ENCODE results near the gene LRP1.

The LRP1 gene

DNA sequence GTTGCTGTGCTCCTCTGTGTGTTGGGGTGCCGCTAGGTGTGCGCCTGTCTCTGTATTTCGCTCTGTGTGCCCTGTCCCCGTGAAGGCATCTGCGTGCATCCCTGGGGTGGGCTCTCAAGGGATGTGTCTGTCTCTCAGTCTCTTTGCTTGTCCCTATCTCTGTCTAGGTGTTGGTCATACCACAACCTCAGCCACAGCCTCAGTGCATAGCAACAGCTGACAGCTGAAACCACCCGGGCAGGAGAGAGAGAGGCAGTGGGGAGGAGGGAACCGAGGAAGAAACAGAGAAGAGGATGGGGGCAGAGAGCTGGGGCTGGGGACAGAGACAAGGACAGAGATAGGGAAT is 87.4 kb downstream of the LRP1 start:
- DNase-seq = peak; percentile 59

DNA sequence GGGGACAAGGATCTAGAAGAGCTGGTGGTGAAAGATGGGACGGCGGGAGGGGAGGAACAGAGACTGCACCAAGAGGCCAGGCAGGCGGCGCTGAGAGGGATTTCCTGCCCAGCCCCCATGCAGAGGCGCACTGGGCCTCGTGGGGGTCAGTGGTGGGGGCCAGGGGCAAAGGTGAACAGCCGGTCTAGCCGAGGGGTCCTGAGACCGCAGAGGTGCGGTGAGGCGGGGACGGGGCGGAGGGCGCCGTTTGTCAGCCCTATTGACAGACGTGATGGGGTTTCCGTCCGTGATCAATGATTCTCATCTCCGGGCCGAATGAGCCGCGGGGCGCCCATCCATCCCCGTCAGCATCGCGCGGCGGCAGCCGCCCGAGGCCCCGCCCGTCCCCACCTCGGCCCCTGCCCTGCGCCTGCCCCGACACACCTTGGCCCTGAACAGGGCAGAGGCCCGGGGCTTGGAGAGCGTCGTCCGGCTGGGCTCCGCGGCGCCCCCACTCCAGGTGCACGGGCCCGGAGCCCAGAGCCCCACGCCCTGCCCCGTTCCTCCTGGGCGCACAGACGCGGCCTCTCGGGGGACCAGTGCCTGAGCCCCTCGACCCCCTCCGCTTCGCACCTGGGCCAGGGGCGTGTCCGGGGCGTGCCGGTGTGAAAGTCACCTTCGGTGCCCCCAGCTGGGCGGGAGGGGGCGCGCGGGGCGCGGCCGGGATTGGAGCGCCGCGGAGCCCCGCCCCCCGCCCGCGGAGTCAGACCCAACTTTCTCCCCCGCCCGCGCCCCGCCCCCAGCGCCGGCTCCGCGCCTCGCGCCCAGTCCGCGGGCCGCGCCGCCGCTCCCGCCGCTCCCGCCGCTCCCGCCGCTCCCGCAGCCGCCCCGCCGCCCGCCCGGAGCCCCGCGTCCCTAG is 88.0 kb downstream of the LRP1 start, which contains the start of gene NXPH4:
TSS of gene NXPH4 (plus strand) at position 781 of the 898 bp plus-strand sequence. CDS start 176 bp downstream, outside the sequence.
- DNase-seq = peak; percentile 63

DNA sequence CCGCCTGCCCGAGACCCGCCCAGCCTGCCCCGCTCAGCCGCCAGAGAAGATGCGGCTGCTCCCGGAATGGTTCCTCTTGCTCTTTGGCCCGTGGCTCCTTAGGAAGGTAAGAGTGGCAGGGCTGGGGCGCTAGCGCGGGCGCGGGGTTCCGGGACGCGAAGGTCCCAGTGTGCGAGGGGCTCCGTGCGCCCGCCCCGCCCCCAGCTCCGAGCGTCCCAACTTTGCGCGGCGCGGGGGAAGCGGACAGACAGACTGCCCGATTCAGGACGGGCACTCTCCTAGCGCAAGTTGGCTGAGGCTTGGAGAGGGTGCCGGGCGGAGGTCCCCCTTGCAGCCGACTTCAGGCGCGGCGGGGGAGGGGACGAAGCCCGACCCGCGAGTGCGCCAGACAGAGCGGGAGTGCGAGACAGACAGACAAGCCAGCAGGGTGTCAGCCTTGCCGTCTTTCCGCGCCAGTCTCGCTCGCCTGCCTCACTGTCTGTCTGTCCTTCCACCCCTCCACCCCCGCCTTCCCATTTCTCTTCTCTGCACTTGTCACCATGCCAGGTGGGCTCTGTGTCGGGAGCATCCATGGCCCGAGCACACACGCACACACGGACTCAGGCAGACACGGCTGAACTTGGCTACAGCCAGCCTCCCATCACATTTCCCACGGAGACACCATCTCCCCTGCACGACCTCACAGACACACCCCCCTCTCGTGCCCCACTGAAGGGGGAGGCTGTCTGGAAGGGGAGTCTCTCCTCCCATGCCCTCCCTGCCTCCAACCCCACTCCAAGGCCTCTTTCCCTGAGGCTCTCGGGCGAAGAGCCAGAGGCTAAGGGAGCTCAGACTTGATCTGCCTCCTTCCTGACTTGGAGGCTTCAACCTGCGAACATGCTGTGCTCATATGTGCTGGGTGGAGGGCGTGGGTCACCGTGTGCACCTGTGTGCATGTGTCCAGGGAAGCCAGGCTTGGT is 88.9 kb downstream of the LRP1 start:
- DNase-seq = no peak

DNA sequence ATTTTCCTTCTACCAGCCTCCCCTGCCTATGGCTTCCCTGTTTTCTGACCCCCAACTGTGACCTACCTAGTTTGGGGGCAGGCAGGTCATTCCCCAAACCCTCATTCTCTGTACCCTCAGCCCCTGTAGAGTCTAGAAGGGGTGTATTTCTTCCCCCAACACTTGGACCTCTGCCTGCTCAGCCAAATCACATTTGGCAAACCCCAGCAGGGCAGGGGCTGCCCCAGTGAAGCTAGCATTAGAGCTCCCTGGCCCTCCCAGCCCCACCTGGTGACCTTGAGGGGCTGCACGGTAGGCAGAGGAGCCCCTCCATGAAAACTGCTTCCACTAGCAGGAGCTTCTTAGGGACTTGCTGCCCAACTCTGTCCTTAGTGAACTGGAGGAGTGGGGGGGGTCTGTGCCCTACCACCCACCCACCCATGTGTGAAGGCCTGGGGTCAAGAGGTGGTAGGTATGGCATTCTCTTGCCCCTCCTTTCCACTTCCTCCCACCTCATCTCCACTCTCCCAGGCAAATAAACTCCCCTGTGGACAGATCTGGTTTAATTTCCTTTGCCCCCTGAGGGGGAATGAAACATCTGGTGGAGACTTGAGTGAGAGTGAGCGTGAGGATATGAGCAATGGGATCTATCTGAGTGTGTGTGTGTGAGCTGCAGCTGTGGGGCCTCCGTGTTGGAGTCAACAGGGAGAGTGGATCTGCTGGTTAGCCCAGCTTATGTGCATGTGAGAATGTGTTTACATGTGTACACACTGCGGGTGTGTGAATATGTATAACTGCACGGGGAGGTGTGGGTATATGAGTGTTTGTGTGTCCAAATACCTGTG is 90.0 kb downstream of the LRP1 start:
- no peak for DNase-seq

DNA sequence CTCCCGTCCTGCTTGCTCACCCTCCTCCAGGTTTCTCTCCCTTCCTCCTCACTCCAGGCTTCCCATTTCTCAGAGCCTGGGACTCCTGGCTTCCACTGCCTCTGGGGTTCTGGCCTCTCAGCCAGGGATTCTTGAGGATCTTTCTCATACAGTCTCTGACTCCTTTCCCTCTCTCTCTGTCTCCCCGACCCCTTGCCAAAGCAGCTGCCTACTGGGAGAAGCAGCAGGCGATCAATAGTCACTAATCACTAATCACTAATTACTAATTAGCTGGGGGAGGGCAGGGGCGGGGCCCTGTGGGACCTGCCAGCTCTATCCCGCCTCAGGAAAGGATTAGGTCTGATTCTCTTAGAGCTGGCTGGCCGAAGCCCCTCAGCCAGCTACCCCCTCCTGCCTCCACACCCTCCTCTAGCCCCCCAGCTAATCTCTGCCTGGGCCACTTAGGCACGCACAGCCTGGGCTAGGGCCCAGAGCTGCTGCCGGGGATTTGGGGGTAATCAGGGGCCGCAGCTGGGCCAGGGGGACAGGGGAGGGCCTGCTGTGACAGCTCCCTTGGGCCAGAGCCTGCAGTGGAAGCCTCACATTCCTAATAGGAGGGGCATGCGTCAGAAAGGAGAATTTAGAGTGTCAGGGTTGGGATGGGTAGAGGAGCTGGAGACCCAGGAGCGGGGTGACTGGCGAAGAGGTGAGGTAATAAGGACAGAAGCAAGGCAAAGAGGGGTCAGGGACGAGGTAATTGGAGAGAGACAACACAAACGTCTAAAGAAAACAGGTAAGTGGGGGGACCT is 91.1 kb downstream of the LRP1 start:
- no peak for DNase-seq

DNA sequence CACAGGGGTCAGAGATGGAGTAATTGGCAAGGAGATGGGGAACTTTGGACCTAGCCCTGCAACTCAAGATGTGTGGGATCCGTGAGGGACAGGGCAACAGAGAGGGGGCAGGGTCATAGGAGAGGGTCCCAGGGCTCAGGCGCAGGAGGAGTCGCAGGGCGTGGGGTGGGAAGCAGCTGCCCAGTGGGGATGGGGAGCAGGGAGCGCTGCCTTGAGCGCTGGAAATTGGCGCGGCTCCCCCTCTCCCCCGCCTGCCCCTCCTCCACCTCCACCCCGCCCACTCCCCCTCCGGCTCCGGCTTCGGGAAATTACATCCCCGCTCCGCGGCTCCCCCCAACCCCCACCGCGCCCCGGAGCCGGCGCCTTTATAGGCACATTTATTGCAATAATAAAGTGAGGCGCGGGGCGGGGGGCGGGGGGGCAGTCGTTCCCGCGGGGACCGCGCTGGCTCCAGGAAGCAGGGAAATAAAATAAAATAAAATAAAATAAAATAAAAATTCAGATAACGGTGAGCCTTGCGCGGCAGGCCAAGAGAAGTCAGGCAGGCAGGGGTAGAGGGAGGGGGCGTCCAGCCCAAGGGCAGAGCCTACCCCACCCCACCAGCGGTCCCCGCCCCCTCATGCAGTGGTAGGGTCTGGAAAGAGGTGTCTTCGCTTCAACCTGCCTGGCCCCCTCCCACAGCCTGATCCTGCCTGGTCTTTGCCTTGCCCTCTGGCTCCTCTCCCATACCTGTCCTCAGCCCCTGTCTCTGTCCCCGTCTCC is 91.9 kb downstream of the LRP1 start:
- DNase-seq = no peak

DNA sequence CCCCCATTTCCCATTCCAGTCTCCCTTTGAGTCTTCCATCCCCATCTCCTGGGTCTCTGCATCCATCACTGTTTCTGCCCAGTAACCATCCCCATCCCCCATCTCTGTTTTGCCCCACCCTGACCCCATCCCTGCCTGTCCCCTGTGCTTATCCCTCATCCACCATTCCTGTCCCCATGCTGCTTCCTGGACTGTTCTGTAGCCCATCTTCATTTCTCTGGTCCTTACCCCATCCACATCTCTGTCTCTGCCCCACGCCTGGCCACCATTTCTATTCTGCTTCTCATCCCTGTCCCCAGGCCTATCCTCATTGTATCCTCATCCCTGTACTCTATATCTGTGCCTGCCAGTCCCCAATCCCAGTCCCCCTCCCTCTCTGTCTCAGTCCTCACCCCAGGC is 92.5 kb downstream of the LRP1 start:
- no peak for DNase-seq

DNA sequence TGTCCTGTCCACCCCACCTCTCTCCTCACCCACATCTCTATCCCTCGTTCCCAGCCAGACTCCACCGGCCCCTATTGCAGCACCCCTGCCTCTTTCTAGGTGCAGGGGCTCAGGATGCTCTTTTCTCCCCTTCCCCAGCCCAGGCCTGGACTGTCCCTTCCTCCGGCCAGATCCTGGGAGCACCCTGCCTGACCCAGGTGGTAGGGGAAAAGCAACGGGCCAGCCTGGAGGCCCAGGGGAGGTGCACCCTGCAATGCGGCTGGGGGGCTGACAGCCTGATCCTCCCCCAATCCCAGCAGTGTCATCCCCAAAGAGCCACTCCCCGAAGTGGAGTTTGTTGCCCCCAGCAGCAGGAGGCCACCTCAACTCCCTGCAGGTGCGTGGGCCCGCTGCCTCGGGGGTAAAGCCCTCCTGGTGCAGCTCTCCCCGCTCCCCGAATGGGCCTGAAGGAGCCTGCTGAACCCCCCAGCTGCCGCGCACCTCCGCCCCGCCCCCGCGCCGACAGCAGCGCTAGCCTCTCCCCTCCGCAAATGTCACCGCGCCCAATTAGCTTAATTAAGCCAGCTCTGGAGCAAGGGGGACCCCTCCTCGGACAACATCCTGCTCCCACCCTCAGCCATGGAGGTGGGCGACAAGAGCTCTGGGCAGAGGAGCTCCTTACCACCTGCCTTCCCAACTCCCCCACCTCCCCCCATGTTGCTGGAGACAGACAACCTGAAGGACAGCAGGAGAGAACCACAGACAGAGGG is 93.1 kb downstream of the LRP1 start:
- DNase-seq = no peak

DNA sequence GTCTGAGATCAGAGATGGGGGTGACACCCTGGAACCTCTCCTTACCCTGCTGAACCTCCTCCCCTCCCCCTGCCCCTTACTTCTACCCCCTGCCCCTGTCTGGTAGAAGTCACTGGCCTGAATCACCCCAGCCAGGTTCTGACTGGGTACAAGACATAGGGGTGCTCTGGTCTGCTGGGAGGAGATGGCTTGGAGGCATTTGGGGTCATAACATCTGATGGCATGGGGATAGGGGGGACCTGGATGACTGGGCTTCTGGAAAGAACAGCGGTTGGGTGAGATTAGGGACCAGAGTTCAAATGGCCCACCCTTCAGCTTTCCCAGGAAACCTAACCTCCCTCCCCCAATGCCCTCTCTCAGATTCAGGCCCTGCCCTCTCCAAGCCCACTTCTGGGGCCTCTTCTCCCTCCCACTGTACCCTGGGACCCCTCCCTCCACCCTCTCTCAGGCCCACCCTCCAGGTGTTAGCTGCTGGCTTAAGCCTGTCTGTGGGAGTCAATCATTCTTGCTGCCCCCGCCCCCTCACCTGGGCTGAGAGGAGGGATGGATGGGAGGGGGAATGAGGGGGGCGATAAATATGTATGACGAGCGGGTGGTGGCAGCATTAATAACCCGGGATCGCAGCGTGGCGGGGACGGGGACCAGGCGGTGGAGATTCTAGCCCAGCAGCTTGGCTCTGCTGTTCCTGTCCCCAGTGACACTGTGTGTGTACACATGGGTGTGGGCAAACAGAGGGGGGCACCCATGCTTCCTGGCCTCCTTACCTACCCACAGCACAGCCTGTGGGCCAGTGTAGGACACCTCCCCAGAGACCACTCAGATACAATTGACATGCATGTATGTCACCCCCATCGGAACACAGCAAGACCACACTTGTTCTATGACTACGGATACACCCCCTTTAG is 94.3 kb downstream of the LRP1 start:
- DNase-seq = no peak

DNA sequence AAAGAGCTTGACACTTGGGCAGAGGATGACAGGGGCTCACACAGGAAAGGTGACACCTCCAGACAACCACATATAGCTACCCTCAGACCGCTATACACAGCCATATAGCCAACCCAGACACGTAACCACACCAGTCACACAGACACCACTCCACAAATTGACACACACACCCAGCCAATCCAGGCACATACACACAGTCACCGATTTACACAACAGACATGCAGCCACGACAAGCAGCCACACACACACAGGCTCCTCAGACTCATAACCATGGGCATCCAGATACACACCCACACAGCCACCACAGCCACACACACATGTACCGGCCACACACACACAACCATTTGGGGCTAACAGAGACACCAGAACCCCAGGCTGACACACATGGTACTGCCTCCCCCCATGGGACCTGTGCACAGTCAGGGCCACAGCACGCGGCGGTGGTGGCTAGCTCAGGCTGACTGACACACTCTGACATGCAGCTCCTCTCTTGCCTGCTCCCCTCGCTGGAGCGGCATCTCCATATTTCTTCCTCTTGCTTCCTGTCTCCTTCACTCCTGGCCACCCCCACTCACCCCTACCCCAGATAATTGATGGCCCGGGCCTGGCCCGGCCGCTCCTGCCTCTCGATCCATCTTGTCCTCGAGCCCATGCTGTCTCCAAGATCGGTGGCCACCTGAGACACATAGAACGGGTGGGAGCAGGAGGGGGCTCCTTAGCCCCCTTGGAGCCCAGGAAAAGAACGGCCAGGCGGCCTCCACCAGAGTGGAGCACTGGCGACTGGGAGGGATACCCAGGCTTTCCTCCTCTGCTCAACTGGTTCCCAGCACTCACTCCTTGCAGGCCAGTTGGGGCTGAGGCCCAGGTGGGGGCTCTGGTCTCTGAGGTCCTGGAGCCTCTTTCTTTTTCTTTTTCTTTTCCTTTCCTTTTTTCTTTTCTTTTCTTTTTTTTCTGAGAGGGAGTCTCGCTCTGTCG is 95.2 kb downstream of the LRP1 start:
- DNase-seq = peak; percentile 66

DNA sequence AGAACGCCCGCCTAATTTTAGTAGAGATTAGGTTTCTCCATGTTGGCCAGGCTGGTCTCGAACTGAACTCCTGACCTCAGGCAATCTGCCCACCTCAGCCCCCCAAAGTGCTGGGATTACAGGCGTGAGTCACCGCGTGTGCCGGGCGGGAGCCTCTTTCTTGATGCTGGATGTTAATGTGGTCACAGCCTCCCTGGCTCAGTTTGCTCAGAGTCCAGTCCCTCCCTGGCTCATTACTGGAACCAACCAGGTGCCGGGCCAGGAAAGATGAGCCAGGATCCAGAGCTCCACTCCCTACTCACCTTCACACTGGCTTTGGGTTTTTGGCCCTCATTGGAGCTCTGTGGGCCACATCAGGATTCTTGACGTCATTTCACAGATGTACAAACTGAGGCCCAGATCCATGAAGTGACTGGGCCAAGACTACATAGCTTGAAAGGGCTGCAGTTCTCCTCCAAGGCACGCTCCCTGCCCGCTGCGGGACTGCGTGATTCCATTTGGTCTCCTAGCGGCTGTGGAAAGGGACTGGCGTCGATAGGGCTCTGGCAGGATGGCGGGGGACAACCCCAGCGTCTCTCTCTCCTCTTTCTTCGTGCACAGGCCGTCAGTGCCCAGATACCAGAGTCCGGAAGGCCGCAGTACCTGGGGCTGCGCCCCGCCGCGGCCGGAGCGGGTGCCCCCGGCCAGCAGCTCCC is 96.1 kb downstream of the LRP1 start:
- no peak for DNase-seq

DNA sequence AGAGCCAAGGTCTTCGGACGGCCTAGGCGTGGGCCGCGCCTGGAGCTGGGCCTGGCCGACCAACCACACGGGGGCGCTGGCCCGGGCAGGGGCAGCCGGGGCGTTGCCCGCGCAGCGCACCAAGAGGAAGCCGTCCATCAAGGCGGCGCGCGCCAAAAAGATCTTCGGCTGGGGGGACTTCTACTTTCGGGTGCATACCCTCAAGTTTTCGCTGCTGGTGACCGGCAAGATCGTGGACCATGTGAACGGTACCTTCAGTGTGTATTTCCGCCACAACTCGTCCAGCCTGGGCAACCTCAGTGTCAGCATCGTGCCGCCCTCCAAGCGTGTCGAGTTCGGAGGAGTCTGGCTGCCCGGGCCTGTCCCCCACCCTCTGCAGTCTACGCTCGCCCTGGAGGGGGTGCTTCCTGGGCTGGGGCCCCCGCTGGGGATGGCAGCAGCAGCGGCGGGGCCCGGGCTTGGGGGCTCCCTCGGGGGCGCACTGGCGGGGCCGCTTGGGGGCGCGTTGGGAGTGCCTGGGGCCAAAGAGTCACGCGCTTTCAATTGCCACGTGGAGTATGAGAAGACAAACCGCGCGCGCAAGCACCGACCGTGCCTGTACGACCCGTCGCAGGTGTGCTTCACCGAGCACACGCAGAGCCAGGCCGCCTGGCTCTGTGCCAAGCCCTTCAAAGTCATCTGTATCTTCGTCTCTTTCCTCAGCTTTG is 96.8 kb downstream of the LRP1 start:
- peak; percentile 62 for DNase-seq

DNA sequence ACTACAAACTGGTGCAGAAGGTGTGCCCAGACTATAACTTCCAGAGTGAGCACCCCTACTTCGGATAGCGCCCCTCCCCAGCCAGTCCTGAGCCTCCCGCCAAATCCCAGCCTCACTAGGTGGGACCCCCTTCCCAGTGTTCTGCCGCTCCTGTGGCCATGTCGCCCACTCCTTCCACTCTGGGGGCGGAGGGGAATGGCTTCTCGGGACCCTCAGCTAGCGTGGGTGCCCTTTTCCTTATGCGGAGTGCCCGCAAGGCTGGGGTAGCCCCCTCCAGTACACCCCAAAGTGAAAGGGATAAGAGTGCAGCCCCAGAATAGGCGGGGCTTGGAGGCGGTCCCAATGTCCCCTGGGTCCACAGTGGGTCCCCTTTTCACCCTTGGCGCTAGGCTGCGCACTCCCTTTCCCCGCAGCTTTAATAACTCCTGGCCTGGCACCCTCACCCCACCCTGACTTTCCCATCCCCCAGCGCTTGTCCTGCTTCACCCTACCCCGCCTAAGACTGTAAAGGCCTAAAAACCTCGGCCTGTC is 97.5 kb downstream of the LRP1 start:
- DNase-seq = no peak

DNA sequence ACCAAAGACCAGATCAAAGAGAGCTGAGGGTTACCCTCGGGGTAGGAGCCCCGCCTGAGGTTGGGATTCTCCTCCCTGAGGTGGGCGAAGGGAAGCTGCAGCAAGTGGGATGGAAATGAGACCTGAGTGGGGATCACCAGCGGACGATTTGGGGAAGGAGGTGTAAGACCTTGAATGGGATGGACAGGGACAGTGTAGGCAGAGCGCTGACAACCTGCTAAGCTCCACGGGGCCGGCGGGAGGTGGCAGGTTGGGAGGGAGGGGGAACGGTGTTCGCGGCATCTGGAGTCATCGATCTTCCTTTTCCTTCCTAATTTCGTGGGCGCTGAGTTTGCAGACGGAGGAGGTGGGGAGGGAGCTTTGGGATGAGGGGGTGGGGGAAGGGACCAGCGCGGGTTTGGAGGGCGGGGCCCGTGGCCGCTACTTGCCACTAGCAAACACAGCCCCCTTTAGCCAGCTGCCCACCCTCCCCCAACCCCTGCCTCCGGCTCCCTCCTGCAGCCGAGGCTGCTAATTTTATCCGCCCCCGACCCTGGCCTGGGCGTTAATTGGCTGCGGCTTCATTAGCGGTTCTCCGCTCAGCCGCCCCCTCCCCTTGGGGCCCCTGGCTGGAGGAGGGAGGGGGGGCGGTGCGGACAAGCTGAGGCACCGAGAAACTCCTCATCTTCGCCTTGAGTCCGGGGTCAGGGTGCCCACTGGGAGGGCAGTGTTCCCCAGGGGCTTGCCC is 98.5 kb downstream of the LRP1 start:
- DNase-seq = no peak

DNA sequence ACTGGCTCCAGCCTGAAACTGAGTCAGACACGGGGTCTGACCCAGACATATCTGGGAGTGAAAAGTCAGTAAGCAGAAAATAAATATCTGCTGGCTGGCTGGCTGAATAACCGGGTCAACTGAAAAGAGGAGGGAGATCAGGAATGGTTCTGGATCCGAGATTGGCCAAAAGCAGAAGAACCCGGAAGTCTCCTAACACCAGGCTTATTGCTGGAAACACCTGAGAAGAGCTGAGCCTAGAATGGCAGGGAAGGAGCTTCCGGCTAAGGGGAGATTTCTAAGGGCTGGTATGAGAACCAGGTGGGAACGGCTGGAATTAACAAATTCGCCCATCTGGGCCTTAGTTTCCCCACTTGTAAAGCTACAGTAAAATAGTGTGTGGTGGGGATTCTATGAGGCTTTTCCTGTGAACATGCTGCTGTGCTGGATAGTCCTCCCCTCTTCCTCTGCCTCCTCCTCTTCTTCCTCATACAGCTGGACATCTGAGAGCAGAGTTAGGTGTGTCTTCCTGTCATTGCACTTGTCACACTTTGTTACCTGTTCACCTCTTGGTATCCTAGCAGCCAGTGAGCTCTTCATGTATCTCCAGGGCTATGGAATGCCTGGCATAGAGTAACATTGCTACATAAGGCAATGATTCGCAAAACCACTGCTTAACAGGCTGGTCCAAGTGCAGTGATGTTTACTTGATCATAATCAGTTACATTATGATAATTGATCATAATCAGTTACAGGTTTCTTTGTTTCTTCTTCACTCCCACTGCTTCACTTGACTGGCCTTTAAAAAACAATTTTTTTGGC is 99.2 kb downstream of the LRP1 start:
- DNase-seq = no peak
